A549 (cell line): ENCODE measurements around the gene GSTM1. TPM values are rescaled to one million over a fixed set of nuclear protein-coding genes. Genes with fewer than 3 reads are reported as not detected.
"Not testable (repeated sequence)": the region's sequence is repeated elsewhere in the genome, so short reads cannot be mapped to it uniquely, and the experiment has no call there.

Experiments used
- ATAC-seq, 2 experiments: fragments of 200-7000 bp in 1 of 2; fragments of >200 bp in 1 of 2; cut with Nextera tagmentation in 1 of 2; cut with Tn5 transposase in 1 of 2; 3 replicates each; pipeline versions ENCODE4 v1.8.0 to v1.9.1; 2018 to 2020; ENCODE audit warnings: mild to moderate bottlenecking in 1 of 2, moderate library complexity in 1 of 2
- CTCF ChIA-PET: fragments of 300-600 bp; sonication (Branson Sonifier 250); formaldehyde crosslinking; extraction: SDS; loops from one replicate; lab custom pipeline; 2021; ENCODE audit warnings: antibody characterized with exemption, inconsistent platforms; lab: Yijun Ruan, JAX
- POLR2A ChIA-PET: fragments of 350-600 bp; formaldehyde crosslinking; extraction: SDS; loops from one replicate; lab custom pipeline; 2021; ENCODE audit warnings: antibody characterized with exemption, inconsistent platforms; lab: Yijun Ruan, JAX
- DNase-seq, 2 experiments: peaks; one replicate each; pipeline versions ENCODE4 v3.0.0 to v3.0.0-alpha.2; 2011 to 2016; ENCODE audit warnings: low read depth in 1 of 2, low spot score in 1 of 2
- FAIRE-seq: peaks from 2 replicates; lab custom pipeline; 2011; peaks lifted over from hg19 to GRCh38; lab: Jason Lieb, UNC
- H3K27ac ChIP-seq, 2 experiments: fragments of >200 bp; sonication (Bioruptor Twin); formaldehyde crosslinking; 3 replicates each; pipeline ENCODE4 v1.5.1; 2016 to 2017
- H3K4me1 ChIP-seq: fragments of >200 bp; sonication (Bioruptor Twin); formaldehyde crosslinking; 3 replicates; pipeline ENCODE4 v1.6.1; 2016
- H3K4me2 ChIP-seq: fragments of >200 bp; sonication (Bioruptor Twin); formaldehyde crosslinking; 3 replicates; pipeline ENCODE4 v1.6.1; 2016
- H3K4me3 ChIP-seq: fragments of >200 bp; sonication (Bioruptor Twin); formaldehyde crosslinking; 3 replicates; pipeline ENCODE4 v1.5.1; 2016
- H3K9me3 ChIP-seq: fragments of >200 bp; sonication (Bioruptor Twin); formaldehyde crosslinking; 3 replicates; pipeline ENCODE4 v1.6.1; 2016
- BHLHE40 ChIP-seq: IDR thresholded peaks from 2 replicates; pipeline ENCODE4 v1.6.1; 2012; ENCODE audit warnings: low read depth, low read length, inconsistent platforms
- CBX2 ChIP-seq: fragments of 200-600 bp; sonication (generic); IDR thresholded peaks from 2 replicates; pipeline ENCODE4 v1.6.1; 2016; ENCODE audit warnings: low read depth, mild to moderate bottlenecking, borderline replicate concordance
- CHD4 ChIP-seq: fragments of 200-600 bp; sonication (generic); IDR thresholded peaks from 2 replicates; pipeline ENCODE4 v1.6.1; 2016; ENCODE audit warnings: antibody characterized with exemption, mild to moderate bottlenecking, borderline replicate concordance
- CTCF ChIP-seq: fragments of >200 bp; sonication (Bioruptor Twin); formaldehyde crosslinking; IDR thresholded peaks from 3 replicates; pipeline ENCODE4 v1.5.1; 2016
- FOSB ChIP-seq: fragments of 250-450 bp; sonication (Bioruptor Pico); IDR thresholded peaks from 2 replicates; pipeline ENCODE4 v1.5.0; 2020; ENCODE audit warnings: mild to moderate bottlenecking, moderate library complexity
- GATA3 ChIP-seq: IDR thresholded peaks from 2 replicates; pipeline ENCODE4 v1.6.1; 2012; ENCODE audit warnings: borderline replicate concordance
- HOXB5 ChIP-seq: fragments of 250-450 bp; sonication (Bioruptor Pico); IDR thresholded peaks from 2 replicates; pipeline ENCODE4 v1.5.0; 2020; ENCODE audit warnings: mild to moderate bottlenecking, moderate library complexity
- KDM1A ChIP-seq: fragments of 200-600 bp; sonication (generic); IDR thresholded peaks from 2 replicates; pipeline ENCODE4 v1.6.1; 2016; ENCODE audit warnings: low read depth, mild to moderate bottlenecking
- KDM5A ChIP-seq: fragments of 200-600 bp; sonication (generic); IDR thresholded peaks from 2 replicates; pipeline ENCODE4 v1.6.1; 2016; ENCODE audit warnings: antibody characterized with exemption, mild to moderate bottlenecking
- POLR2A ChIP-seq: IDR thresholded peaks from 2 replicates; pipeline ENCODE4 v1.6.1; 2012; ENCODE audit warnings: mild to moderate bottlenecking, low read length
- RAD21 ChIP-seq, 2 experiments: fragments of >200 bp in 1 of 2; sonication (Bioruptor Twin) in 1 of 2; formaldehyde crosslinking in 1 of 2; IDR thresholded peaks in 1 of 2; conservative IDR thresholded peaks in 1 of 2; 2 replicates in 1 of 2; 3 replicates in 1 of 2; pipeline ENCODE4 v1.6.1; 2012 to 2018; ENCODE audit warnings: inconsistent platforms in 1 of 2
- RARB ChIP-seq: fragments of 250-450 bp; sonication (Bioruptor Pico); IDR thresholded peaks from 2 replicates; pipeline ENCODE4 v1.8.0; 2021; ENCODE audit warnings: mild to moderate bottlenecking, moderate library complexity
- SREBF2 ChIP-seq: fragments of 450-650 bp; IDR thresholded peaks from 2 replicates; pipeline ENCODE4 v1.6.1; 2014; ENCODE audit warnings: mild to moderate bottlenecking, moderate library complexity
- ZC3H11A ChIP-seq: fragments of 450-650 bp; IDR thresholded peaks from 2 replicates; pipeline ENCODE4 v1.6.1; 2014; ENCODE audit warnings: antibody characterized with exemption, mild to moderate bottlenecking
- ZNF302 ChIP-seq: fragments of 250-450 bp; sonication (Bioruptor Pico); IDR thresholded peaks from 2 replicates; pipeline ENCODE4 v1.9.0; 2021; ENCODE audit warnings: inconsistent platforms, mild to moderate bottlenecking, moderate library complexity
- WGBS: methylation state at CpG from one replicate; pipeline ENCODE4 v1.1.6; 2017; ENCODE audit errors: missing lambda C conversion rate; 5-methylcytosine and 5-hydroxymethylcytosine counted together
- polyA plus RNA-seq, 4 experiments: library from polyadenylated mRNA; depleted of rRNA in 3 of 4; stranded (reverse); fragments of >200 nt; fragmentation: RNase III in 1 of 4; extraction: RNeasy Plus Mini Kit Qiagen cat#74134 plus additional on column Dnase treatment in 1 of 4; gene quantifications; 2 replicates in 3 of 4; 3 replicates in 1 of 4; pipeline ENCODE4 v1.2.3, GENCODE V29; 2011 to 2017
- TF ChIP-seq, protein P1 (sequence below): fragments of 250-450 bp; sonication (Bioruptor Pico); IDR thresholded peaks from 2 replicates; pipeline ENCODE4 v1.5.0; 2020; ENCODE audit warnings: low read depth, mild to moderate bottlenecking, moderate library complexity
- TF ChIP-seq, protein P2 (sequence below): fragments of >200 bp; sonication (Bioruptor Twin); formaldehyde crosslinking; IDR thresholded peaks from 2 replicates; pipeline ENCODE4 v1.6.1; 2016

GSTM1 gene
- polyA plus RNA-seq, 2 of the 4 experiments (the other 2 are of a cell fraction), result not detected

DNA sequence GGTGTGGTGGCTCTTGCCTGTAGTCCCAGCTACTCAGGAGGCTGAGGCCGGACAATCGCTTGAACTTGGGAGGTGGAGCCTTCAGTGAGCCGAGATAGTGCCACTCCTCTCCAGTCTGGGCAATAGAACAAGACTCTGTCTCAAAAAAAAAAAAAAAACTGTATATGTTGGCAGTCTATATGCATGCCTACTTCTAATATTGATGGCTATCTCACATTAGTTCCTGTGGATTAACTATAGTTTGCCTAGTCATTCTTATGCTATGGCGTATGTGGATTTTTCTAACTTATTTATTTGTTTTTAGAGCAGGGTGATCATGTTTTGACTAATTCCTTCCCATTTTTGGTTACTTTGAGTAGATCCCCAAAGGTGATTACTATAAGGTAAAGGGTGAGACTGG is 9.4 kb downstream of the GSTM1 start:
- no peak for DNase-seq
- no peaks in the 10 kb centered on the region for H3K9me3 ChIP-seq
- H3K4me3 ChIP-seq, result no peak overlapping the region
- CTCF ChIA-PET, result no interaction called here
- POLR2A ChIA-PET, result no interaction called here
- FAIRE-seq, result no peak
- H3K4me2 ChIP-seq, result no peak overlapping the region
- no peak for ATAC-seq
- TF ChIP-seq CBX2 (no peak), POLR2A (no peak), KDM5A (no peak), BHLHE40 (no peak), CHD4 (no peak)
- TF ChIP-seq, protein P1, sequence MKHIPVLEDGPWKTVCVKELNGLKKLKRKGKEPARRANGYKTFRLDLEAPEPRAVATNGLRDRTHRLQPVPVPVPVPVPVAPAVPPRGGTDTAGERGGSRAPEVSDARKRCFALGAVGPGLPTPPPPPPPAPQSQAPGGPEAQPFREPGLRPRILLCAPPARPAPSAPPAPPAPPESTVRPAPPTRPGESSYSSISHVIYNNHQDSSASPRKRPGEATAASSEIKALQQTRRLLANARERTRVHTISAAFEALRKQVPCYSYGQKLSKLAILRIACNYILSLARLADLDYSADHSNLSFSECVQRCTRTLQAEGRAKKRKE (CRISPR knock-in tag), result no peak
- no peak overlapping the region for H3K27ac ChIP-seq
- WGBS, result no CpG with 5 or more reads among the region's 4 CpGs
- H3K4me1 ChIP-seq, result no peaks in the 10 kb centered on the region

DNA sequence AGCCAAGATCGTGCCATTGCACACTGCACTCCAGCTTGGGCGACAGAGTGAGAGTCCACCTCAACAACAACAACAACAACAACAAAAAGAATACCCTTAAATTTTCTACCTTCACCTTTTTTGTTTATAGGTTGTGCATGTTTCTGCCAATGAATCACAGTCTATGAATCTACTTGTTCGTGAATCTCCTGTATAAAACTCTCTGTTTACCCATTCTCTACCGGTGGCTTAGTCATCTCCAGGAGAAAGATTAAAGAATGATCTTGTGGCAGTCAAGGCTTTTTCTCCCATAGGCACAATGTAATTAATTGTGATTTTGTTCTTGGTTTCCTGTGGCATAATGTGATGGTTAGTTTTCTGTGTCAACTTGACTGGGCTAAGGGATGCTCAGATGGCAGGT is 10.2 kb downstream of the GSTM1 start:
- H3K4me2 ChIP-seq, POLR2A ChIA-PET, H3K4me3 ChIP-seq, CTCF ChIA-PET, H3K9me3 ChIP-seq, H3K4me1 ChIP-seq, ATAC-seq, H3K27ac ChIP-seq, FAIRE-seq, DNase-seq: not testable (repeated sequence)
- no CpG with 5 or more reads among the region's 4 CpGs for WGBS

DNA sequence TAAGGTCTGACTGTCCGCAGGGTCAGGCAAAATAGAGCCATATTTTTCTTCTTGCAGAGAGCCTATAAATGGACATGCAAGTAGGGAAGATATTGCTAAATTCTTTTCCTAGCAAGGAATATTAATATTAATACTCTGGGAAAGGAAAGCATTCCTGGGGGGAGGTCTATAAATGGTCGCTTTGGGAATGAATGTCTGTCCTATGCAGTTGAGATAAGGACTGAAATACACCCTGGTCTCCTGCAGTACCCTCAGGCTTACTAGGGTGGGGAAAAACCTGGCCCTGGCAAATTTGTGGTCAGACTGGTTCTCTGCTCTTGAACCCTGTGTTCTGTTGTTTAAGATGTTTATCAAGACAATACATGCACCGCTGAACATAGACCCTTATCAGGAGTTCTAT is 15.3 kb downstream of the GSTM1 start:
- H3K4me2 ChIP-seq, H3K9me3 ChIP-seq, FAIRE-seq, H3K4me1 ChIP-seq, POLR2A ChIA-PET, ATAC-seq, CTCF ChIA-PET, DNase-seq, H3K27ac ChIP-seq, H3K4me3 ChIP-seq: not testable (repeated sequence)
- WGBS, result 71% methylated on average over 3 of the region's 3 CpGs

GRCh38 chr1:109704173-109704572 is 16.6 kb downstream of the GSTM1 start:
- Histone ChIP-seq H3K27ac (no peak overlapping the region), H3K4me3 (no peak overlapping the region), H3K4me1 (no peaks in the 10 kb centered on the region), H3K9me3 (no peaks in the 10 kb centered on the region), H3K4me2 (no peak overlapping the region)
- no peak for FAIRE-seq
- CTCF ChIA-PET, result no interaction called here
- 36% methylated on average over 8 of the region's 8 CpGs for WGBS
- 0 out of 6 replicates have a peak, but pooled peaks of 1 of the 2 experiments have one; percentile 30 for ATAC-seq
- DNase-seq, result peak in 1 of 2 experiments; percentile 12
- POLR2A ChIA-PET, result no interaction called here
- TF ChIP-seq RAD21 (conservative IDR thresholded peaks at IDR 0.05 in 1 of 2, IDR thresholded peaks at IDR 0.05 in 1 of 2) (peak; percentile 13 to 40; a peak in 2 of 5 replicates), SREBF2 (no peak), HOXB5 (no peak), ZNF302 (CRISPR knock-in tag) (no peak), BHLHE40 (no peak)

DNA sequence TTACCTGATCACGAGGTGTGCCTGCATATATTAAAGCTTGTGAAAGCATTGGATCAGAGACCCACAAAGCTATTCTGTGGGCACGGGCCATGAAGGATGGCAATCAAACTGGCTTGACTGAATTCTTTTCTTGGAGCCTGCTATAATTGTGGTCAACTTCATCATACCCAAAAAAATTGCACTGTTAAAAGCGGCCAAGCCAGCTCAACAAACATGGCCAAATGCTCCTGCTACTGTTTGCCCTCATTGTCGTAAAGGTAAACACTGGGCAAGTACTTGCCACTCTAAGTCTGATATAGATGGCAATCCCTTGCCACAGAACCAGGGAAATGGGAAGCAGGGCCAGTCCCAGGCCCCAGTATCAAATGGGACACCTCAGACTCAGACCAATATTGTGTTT is 17.8 kb downstream of the GSTM1 start:
- no peak for FAIRE-seq
- TF ChIP-seq KDM1A, result no peak
- TF ChIP-seq, protein P2, sequence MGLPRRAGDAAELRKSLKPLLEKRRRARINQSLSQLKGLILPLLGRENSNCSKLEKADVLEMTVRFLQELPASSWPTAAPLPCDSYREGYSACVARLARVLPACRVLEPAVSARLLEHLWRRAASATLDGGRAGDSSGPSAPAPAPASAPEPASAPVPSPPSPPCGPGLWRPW, result no peak
- TF ChIP-seq HOXB5, result no peak
- no peak for TF ChIP-seq RARB
- TF ChIP-seq ZC3H11A, result no peak
- TF ChIP-seq BHLHE40, result no peak
- no peak for TF ChIP-seq GATA3
- no peak for TF ChIP-seq KDM5A
- TF ChIP-seq FOSB (CRISPR knock-in tag), result no peak
- no peak for TF ChIP-seq CTCF
- TF ChIP-seq, all 56 proteins: peak for 0
- DNase-seq, result no peak
- Histone ChIP-seq H3K4me3 (no peak overlapping the region), H3K4me2 (no peak overlapping the region), H3K4me1 (no peaks in the 10 kb centered on the region), H3K27ac (no peak overlapping the region), H3K9me3 (no peaks in the 10 kb centered on the region)
- WGBS, result 55% methylated on average over 4 of the region's 4 CpGs
- ATAC-seq, result no peak
- CTCF ChIA-PET, result no interaction called here
- POLR2A ChIA-PET, result interaction anchor here (0.6 kb wide), 1 partner anchor 23 kb away, joined by 3 read pairs; no protein-coding TSS in a partner anchor

GRCh38 chr1:109708949-109709348 is 21.3 kb downstream of the GSTM1 start:
- FAIRE-seq, H3K9me3 ChIP-seq, H3K4me3 ChIP-seq, H3K27ac ChIP-seq, DNase-seq, H3K4me1 ChIP-seq, ATAC-seq, POLR2A ChIA-PET, H3K4me2 ChIP-seq: not testable (repeated sequence)
- 88% methylated on average over 4 of the region's 4 CpGs for WGBS
- CTCF ChIA-PET, result interaction anchor here (0.7 kb wide), 1 partner anchor 11 kb away, joined by 3 read pairs; no protein-coding TSS in a partner anchor

DNA sequence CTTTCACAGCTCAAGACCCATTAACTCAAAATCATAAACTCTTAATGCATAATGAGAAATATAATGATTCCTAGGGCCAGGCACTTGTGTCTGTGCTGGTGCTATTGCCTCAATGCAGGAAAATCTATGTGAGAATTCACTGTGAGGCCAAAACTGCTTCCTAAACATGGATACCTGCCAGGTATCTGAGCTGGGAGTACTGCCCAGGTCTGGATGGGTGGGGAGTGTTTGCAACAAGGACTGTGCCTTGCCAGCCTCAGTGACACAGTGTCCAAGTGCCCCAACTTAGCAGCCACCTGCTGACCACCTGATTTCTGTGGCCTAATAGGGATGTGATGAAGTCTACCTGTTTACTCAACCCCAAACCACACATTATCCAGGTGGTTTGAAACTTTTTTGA is 22.2 kb downstream of the GSTM1 start:
- DNase-seq, FAIRE-seq, POLR2A ChIA-PET, H3K4me2 ChIP-seq, H3K9me3 ChIP-seq, ATAC-seq, H3K27ac ChIP-seq, H3K4me1 ChIP-seq, H3K4me3 ChIP-seq: not testable (repeated sequence)
- CTCF ChIA-PET, result interaction anchor here (0.7 kb wide), 1 partner anchor 10 kb away, joined by 3 read pairs; no protein-coding TSS in a partner anchor
